GM21825 (cell line): Measurements from ENCODE around the gene PTMA.
A peak's percentile ranks its signal among the peaks of the same experiment; 100 is the strongest.
"Not testable (repeated sequence)": the region's sequence is repeated elsewhere in the genome, so short reads cannot be mapped to it uniquely, and the experiment has no call there.

Source experiments
- ATAC-seq: cut with Tn5 transposase; IDR thresholded peaks from one replicate; pipeline ENCODE4 v1.9.1; 2021; ENCODE audit warnings: mild to moderate bottlenecking, moderate library complexity; ENCODE audit not compliant: unreplicated experiment

Gene PTMA

DNA sequence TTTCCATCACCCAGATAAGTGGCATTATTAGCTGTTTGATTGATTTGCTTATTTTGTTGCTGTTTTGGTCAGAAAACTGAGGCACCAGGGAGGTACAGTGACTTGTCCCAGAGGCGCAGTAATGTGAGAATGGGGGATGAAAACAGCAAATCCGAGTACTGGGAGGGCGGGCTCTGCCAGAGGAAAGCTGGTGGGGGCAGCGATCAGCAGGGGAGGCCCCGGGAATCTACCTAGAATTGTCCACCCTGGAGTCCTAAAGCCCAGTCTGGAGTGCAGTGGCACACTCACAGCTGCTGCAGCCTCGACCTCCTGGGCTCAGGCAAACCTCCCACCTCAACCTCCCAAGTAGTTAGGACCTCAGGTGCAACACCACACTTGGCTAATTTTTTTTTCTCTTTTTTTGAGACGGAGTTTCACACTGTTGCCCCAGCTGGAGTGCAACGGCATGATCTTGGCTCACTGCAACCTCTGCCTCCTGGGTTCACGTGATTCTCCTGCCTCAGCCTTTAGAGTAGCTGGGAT, 17.0 kb upstream of the PTMA start:
- ATAC-seq: no peak

DNA sequence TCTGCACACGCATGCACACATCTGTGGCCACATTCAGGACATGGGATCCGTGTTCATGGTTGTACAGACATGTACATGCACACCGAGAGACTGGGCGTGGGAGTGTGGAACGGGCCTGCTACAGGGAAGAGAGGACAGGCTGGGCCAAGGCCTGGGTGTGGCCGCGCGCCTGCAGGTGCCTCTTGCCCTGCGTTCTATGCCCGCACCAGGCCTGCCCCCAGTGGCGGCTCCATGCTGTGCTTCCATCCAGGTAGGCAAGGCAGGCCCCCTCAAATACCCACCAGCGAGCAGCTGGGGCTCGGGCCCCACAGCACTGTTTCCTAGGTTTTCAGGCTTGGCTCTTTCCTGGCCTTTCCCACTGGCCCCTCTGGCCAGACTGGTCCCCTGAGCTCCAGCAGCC, 15.5 kb upstream of the PTMA start:
- no peak for ATAC-seq

DNA sequence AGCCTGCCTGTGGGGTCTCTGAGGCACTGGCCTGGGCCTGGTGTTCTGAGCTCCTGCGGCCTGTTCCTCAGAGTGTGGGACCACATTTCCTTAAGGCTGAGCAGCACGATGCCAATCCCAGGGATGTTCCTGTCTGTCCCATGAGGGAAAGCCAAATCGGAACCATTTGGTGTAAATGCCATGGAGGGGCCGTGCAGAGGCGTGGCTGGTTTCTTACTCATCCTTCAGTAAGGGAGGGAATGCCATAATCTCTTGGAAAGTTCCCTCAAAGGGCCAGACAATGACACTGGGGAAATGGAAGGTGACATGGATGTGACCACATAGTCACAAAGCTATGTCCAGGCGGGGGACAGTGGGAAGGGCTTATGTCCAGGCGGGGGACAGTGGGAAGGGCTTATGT, 14.4 kb upstream of the PTMA start:
- no peak for ATAC-seq

DNA sequence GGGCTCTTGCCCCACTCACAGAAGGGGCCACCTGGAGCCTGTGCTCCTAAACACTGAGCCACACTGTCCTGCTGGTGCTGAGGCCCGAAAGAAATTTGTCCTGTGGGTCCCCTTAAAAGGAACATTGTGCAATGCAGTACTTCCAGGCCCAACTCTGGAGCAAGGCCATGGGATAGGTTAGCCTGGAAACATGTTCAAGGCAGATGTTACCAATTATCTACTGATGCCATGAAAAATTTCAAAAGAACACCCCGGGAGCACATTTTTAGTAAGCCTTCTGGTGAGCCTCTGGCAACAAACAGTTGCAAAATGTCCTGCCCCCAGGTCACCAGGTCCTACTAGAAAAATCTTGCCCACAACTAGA, 12.3 kb upstream of the PTMA start:
- no peak for ATAC-seq

DNA sequence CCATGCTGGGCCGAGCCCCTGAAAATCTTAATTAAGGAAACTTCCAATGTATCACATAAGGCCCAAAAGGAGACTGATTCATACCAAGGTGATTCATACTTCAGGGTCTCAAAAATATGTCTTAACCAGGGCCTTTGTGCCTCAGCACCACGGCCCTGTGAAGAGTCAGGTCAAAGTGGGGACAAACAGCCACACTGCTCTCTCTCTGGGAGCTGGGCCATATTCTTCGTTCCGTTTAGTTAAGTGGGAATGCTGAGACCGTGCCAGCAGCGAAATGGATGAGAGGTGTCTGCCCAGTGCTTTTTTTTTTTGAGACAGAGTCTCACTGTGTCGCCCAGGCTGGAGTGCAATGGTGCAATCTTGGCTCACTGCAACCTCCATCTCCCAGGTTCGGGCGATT, 9.3 kb upstream of the PTMA start:
- ATAC-seq: no peak

DNA sequence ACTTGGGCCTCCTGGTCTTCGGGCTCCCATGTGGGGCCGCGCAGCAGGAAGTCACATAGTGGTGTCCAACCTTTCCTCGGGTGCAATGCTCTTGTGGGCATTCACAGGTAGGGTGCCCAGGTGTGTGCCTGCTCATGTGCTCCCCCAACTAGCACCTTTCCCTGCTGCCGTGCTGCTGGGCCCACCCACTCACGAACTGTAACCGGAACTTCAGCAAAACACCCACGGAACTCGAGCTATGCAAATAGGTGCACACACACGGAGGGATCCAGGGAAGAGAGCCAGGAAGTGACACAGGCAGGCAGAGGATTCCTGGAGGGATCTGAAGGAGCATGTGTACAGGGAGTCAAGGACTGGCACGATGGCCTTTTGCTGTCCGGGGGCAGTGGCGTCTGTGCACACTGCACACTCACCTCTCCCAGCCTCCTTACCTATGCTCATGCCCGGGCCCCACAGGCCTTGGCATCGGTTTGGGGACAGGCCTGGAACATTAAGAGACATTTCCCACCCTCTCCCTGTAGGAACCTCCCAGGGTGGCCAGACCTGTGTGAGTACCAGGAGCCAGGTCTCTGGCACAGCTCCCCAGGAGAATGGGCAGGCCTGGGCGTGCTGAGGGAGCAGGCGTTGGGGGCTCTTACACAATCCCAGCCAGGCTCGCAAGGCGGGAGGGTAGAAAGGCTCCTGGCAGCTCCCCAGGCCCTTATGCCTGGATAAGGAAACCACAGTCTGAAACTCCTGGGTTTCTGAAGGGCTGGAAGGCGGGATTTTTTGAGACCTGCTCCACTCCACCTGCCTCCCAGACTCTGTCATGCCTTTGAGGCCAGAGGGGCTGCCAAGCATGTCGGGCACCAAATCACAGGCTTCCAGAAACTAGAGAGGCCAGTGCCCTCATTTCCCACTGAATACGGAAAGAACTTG, 6.6 kb upstream of the PTMA start:
- no peak for ATAC-seq

DNA sequence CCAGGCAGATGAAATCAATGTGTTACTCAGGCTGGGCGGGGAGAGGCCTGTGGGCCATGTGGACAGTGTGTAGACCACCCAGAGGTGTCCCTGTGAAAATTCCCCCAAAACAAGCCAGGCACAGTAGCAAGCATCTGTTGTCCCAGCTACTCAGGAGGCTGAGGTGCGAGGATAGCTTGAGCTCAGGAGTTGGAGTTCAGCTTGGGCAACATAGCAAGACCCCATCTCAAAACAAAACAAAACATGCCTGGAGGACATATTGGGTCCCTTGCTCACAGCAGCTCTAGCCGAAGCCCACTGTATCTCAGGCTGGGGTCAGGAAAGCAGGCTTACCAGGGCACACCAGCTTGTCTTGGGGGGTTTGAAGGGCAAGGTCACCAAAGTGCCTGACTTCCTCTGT, 4.3 kb upstream of the PTMA start:
- ATAC-seq: no peak

DNA sequence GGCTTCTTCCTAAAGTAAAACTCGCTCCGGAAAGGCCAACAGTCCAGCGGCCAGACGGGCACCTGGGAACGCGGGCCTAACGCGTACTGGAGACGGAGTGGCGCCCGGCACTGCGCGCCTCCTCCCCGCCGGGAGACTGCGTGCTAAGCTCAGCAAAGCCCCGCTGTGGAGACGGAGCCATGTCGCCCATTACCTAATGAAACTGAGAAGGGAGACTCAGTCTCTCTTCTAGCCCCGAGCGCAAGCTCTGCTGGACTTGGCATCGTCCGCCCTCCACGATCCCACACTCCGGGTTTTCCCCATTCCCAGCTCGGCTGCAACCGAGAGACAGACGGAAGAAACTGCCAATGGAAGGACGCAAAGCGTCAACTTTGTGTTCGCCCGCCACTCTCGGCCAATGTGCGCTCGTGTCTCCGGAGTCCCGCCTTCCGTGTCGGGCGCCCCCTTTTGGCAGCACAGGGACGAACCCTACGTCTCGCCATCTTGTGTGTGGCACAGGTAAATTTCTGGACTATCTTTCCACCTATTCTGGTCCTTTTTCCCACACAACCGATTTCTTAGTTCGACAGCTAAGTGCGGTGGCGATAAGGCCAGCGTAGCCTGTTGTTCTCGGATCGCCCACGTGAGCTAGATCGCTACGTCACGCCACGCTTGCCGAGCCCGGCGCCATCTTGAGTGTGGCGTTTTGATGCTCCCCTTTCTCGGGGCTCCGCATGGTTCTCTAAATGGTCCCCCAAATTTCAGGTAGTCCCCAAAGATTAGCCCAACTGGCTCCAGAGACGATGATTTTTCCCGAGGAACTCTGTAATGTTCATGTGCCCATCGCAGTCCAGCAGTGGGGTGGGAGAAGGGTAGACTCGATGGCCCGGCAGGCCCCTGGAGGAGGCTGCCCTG, 1.3 kb upstream of the PTMA start:
- peak; percentile 37 for ATAC-seq

DNA sequence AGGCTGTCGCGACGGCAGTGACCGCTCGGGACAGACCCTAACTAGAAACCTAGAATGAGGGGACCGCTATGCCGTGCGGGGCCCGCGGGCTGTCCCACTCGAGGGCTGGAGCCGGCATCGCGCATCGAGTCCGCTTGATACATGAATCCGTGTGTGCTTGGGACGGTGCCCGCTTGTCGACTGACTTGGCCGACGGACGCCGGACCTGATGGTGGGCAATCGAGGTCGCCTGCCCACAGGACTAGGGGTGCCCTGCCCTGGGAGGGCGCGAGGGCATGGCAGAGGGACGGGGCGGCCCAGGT, 749 bp upstream of the PTMA start:
- peak; percentile 1 for ATAC-seq

DNA sequence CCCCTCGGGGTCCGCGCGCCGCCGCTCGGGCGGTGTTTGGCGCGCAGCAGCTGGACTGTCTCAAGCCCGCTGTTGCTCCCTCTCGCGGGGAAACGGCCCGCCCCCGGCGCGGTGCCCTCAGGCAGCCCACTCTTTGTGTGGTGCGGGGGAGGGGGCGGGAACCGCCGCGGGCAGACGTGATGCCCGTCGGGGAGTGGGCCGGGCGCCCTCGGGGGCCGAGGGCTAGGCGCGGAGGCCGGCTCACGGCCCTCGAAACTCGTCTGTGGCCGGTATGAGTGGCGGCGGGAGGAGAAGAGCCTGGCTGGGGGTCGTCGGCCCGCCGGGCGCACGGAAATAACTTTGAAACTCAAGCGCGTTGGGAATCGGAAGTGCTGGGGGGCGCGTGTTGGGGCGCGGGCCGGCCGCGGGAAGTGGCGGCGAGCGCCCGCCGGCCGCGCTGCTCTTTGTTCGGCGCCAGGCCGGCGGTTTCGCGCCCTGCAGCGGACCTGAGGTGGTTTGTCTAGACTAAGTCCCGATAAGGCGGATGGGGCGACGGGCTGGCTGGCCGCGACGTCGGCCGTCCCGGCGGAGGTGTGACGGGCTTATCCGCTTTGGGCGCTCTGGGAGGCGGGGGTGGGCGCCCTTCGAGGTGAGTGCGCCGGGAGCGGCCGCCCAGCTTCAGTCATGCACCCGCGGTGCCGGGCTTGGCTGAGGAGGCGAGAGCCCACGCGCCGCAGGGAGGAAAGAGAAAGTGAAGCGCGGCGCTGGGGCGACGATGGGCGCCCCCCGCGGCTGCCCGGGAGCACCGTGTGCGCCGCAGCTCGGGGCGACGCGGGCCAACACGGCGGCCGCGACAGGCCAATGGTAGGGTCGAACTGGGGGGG, 679 bp downstream of the PTMA start:
- no peak for ATAC-seq

DNA sequence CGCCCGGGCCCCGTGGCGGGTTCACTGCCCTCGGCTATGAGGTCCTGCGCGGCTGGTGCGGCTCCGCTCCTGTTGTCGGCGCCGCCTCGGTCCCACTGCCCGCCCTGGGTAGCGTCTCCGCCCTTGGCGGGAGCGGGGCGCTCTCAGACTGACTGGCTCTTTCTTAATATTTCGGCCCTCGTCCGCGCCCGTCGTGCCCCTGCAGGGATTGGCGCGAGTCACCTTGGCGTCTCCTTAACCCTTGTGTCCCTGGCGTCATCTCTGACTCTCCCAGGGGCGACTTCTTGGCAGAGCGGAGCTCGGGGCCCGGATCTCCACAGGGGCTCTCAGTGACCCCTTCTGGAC, 1.3 kb downstream of the PTMA start:
- ATAC-seq: no peak

DNA sequence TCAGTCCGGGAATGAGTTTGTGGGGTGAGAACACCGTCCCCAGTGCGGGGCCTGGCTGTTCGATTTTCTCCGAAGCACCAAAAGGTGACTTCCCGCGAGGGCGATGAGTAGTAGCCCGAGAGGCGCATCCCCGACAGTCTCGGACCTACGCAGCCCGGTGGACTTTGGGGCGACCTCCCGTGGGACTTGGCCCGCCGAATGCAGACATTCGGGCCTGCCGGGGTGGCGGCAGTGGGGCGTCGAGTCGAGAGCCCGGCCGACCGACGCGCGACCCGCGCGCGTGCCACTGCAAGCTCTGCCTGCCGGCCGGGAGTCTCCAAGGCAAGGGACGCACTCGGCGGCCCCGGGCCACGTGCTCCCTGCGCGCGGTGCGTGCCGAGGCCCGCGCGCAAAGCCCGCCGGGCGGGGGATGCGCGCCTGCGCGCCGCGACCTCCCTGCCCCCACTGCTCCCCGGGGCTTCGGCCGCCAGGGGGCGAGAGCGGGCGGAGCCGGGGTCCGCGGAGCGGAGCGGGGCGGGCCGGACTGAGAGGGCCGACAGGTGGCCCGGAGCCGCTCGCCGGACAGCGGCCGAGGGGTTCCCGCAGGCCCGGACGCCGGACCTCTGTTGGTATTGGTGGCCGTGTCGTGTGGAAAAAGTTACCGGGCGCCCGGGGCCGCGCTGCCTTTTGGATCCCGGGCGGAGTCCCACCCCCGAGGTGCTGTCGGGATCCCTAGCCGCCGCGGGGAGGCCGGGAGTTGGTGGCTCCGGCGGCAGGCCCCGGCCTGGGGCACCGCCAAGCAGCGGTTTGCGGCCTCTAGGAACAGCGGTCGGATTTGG, 1.9 kb downstream of the PTMA start:
- ATAC-seq: peak; percentile 14

DNA sequence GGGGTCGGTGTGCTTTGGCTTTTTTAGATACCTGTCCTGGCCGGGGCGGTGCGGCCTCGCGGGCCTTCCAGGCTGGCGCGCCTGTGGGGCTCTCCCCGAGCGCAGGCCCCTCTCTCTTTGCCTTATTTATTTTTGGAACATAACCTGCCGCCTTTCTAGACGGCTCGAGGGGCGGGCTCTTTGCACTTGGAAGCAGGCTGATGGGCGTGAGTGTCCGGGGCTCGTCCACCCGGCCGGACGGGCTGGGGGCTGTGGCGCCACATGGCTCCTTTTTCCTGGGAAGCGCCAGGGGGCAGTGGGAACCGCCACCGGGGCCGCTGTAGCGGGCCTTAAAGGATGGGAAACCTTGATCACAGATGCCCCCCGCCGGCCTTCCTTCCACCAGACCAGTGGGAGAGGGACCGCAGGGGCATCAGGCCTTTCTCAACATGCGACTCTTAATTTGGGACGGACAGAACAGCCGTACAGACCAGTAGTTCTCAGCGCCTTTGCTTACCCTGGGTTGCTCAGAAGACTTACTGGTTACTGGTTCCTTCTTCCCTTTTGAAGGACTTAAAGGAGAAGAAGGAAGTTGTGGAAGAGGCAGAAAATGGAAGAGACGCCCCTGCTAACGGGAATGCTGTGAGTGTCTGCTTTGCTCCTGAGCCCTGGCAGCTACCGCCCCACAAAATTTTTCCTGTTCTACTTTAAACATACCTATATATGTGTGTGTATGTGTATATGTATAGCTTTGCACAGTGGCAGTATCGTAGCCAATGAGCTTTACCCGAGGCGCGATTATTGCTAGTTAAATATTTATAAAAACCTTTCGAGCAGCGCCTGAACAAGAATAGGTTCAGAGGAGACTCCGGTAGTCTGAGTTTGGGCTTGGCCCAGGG, 2.7 kb downstream of the PTMA start:
- ATAC-seq: no peak

DNA sequence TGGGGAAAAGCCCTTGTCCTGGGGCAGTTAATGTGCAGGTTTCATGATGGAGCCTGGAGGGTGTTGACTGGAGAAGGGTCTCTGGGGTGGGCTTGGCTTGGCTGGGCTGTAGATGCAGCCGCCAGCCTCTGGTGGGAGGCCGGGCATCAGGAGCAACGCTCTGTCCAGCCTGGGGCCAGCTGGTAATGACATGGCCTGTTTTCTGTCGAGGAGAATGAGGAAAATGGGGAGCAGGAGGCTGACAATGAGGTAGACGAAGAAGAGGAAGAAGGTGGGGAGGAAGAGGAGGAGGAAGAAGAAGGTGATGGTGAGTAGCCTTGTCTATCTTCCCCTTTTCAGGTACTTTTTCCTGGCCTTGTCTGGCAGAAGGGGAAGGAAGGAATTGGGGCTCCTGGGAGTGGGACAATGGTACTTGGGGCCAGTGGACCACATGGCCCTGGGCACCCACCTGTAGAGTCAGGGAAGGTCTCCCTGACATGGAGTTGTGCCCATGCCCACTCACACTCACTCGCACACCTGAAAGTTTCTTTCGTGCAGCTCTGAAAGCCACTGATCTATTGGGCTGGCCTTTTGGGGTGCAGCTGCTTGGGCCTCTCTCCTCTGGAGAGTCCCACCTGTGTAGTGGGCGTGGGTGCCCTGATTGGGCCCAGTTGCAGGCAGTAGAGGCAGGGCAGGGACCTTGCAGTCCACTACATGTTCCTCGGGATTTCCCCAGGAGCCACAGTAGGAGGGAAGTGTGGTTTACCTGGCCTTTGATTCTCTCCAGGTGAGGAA, 3.5 kb downstream of the PTMA start:
- ATAC-seq: no peak

DNA sequence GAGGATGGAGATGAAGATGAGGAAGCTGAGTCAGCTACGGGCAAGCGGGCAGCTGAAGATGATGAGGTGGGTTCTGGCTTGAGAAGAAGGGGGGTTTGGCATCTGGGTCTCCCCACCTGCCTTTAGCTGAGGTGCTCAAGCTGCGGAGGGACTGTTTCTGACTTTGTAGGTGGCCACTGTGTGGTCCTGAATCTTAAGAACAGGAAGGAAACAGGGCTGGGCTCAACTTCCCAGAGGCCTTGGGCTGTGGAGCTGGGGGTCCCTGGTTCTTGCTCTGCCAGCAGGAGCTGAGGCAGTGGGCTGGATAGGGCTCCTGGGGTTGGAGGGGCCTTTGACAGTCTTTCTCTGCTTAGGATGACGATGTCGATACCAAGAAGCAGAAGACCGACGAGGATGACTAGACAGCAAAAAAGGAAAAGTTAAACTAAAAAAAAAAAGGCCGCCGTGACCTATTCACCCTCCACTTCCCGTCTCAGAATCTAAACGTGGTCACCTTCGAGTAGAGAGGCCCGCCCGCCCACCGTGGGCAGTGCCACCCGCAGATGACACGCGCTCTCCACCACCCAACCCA, 4.2 kb downstream of the PTMA start:
- not testable (repeated sequence) for ATAC-seq

DNA sequence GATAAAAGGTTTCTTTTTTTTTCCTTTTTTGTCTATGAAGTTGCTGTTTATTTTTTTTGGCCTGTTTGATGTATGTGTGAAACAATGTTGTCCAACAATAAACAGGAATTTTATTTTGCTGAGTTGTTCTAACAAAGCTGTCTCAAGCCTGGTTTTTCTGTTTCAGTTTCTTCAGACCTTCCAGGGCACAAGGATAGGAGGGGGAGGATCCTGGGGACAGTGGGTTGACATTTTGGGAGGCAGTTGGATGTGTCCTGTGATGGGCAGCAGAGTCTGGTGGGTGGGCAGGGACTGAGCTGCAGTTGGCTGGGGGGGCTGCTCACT, 5.0 kb downstream of the PTMA start:
- not testable (repeated sequence) for ATAC-seq

DNA sequence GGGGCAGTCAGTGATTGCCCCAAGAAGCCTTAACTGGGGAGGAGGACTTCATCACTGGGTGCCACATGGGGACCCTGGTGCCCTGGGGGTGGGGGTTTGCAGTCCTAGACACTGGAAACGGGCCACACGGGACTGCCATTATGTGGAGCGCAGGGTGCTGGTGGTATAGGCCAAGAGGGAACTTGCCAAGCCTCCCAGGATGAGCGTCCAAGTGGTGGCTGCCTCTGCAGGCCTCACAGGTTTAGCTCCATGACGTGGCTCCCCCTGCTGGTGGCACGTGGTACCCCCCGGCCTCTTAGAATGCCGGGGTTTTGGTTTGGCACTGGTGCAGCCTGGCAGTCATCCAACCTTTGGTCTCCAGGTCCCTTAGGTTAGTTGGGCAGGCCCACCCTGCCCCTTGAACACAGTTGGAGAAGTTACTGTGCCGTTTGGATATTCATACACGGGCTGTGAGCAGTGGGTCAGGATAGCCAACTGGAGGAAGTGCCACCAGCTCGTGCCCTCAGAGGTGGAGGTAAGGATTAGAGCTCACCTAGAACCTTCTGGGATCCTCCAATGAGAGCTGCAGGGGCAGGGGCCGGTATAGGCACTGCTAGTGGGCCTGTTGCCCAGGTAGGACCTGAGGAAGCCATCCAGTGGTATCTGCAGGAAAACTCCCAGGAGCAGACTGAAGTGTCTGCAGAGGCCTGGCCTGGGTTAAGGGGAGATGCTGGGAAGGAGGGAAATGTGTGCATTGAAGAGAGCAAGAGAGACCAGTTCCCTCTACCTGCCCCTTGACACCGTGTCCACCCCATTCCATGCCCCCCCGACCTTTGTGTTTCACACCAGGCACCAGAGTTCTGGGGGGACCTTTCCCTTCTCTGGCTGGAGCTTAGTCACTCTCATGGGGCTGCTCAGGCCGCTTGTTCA, 5.7 kb downstream of the PTMA start:
- ATAC-seq: peak; percentile 34
